Gastrocnemius medialis (tissue), 4 donors: ENCODE data around the gene PARD3B.

Experiments used
- POLR2A ChIP-seq, 2 donors: fragments of 450-650 bp; IDR thresholded peaks; one replicate each; pipeline ENCODE4 v1.6.1; 2017; ENCODE audit warnings: antibody characterized with exemption in 2 of 2, mild to moderate bottlenecking in 2 of 2, moderate library complexity in 2 of 2
- TF ChIP-seq, protein P1 (sequence below), 5 experiments: fragments of 450-650 bp in 3 of 5; fragments of 200-600 bp in 2 of 5; sonication (generic) in 2 of 5; IDR thresholded peaks in 4 of 5; conservative IDR thresholded peaks in 1 of 5; 1 replicate in 4 of 5; 2 replicates in 1 of 5; pipeline ENCODE4 v1.5.1; 2016 to 2019; ENCODE audit warnings: antibody characterized with exemption in 5 of 5, mild to moderate bottlenecking in 3 of 5, moderate library complexity in 3 of 5

DNA sequence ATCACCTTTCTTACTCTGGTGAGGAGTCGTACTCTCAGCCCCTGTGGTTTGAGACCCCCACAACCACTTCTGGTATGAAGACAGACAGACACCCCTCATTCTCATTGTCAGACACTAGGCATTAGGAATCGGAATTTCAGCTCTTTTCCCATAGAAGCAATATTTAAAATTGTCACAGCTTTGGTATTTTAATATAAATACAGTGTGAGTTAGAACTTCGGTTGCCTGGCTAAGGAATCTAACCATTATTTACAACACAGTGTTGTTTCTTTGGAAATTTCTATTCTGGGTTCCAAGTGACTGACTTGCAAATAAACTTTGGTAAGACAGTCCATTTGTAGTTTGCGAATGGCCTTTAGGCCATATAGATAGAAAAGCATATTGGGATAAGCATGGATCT lies 318.1 kb downstream of the PARD3B start:
- TF ChIP-seq, protein P1, sequence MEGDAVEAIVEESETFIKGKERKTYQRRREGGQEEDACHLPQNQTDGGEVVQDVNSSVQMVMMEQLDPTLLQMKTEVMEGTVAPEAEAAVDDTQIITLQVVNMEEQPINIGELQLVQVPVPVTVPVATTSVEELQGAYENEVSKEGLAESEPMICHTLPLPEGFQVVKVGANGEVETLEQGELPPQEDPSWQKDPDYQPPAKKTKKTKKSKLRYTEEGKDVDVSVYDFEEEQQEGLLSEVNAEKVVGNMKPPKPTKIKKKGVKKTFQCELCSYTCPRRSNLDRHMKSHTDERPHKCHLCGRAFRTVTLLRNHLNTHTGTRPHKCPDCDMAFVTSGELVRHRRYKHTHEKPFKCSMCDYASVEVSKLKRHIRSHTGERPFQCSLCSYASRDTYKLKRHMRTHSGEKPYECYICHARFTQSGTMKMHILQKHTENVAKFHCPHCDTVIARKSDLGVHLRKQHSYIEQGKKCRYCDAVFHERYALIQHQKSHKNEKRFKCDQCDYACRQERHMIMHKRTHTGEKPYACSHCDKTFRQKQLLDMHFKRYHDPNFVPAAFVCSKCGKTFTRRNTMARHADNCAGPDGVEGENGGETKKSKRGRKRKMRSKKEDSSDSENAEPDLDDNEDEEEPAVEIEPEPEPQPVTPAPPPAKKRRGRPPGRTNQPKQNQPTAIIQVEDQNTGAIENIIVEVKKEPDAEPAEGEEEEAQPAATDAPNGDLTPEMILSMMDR (IDR thresholded peaks at IDR 0.05 in 4 of 5, conservative IDR thresholded peaks at IDR 0.05 in 1 of 5): no peak
- no peak for TF ChIP-seq POLR2A (IDR thresholded peaks at IDR 0.05)
